AG09319 (cell line): ENCODE data around the gene TFDP2.

ENCODE experiments used
- DNase-seq: peaks from one replicate; pipeline ENCODE4 v3.0.0-alpha.2; 2010; ENCODE audit warnings: low read depth; ENCODE audit errors: extremely low read depth
- CTCF ChIP-seq: IDR thresholded peaks from 2 replicates; pipeline ENCODE4 v1.5.1; 2011; ENCODE audit warnings: low read depth, mild to moderate bottlenecking, inconsistent platforms, low read length, moderate library complexity

TFDP2 gene

GRCh38 chr3:142029052-142029642, 120.2 kb downstream of the TFDP2 start:
- TF ChIP-seq CTCF = no peak
- no peak for DNase-seq

GRCh38 chr3:142028243-142028777, 121.0 kb downstream of the TFDP2 start:
- peak; percentile 52 for DNase-seq
- no peak for TF ChIP-seq CTCF

GRCh38 chr3:142027735-142028134, 121.6 kb downstream of the TFDP2 start:
- DNase-seq = no peak
- no peak for TF ChIP-seq CTCF

- no peak for DNase-seq
- no peak for TF ChIP-seq CTCF
Observed at GRCh38 chr3:142027300-142027699, 122.0 kb downstream of the TFDP2 start.

- TF ChIP-seq CTCF = no peak
- DNase-seq = no peak
Observed at GRCh38 chr3:142026333-142026732, 123.0 kb downstream of the TFDP2 start.

GRCh38 chr3:142022381-142022780, 127.0 kb downstream of the TFDP2 start:
- DNase-seq = no peak
- no peak for TF ChIP-seq CTCF

- TF ChIP-seq CTCF = no peak
- DNase-seq = no peak
Observed at GRCh38 chr3:142021127-142021526, 128.2 kb downstream of the TFDP2 start.
